Endothelial cell of umbilical vein (primary cell): Measurements from ENCODE around the gene MS4A7. TPM values are rescaled to one million over a fixed set of nuclear protein-coding genes. Genes with fewer than 3 reads are reported as not detected.

Source experiments
- BruUV-seq: library from RNA; stranded (reverse); fragments of 400-500 nt; replicated peaks from 2 replicates; lab custom pipeline; 2021; lab: Mats Ljungman, UMichigan
- CTCF ChIA-PET: fragments of 300-600, 350-600 bp; sonication (Branson Sonifier 250); formaldehyde crosslinking; loops from one replicate; lab custom pipeline; 2021; ENCODE audit warnings: antibody characterized with exemption, inconsistent platforms; lab: Charles Lee
- POLR2A ChIA-PET: fragments of 300-600, 350-600 bp; sonication (Branson Sonifier 250); formaldehyde crosslinking; loops from one replicate; lab custom pipeline; 2021; ENCODE audit warnings: antibody characterized with exemption, inconsistent platforms; lab: Charles Lee
- DNase-seq: peaks from one replicate; pipeline ENCODE4 v3.0.0-alpha.2; 2011; ENCODE audit warnings: low read depth, low spot score
- FAIRE-seq: peaks from 2 replicates; lab custom pipeline; 2011; peaks lifted over from hg19 to GRCh38; lab: Jason Lieb, UNC
- H2AFZ ChIP-seq: 2 replicates; pipeline ENCODE4 v1.6.0; 2012; ENCODE audit warnings: low read depth, low read length, control low read depth, inconsistent platforms
- H3K27ac ChIP-seq: 2 replicates; pipeline ENCODE4 v1.5.1; 2011; ENCODE audit warnings: low read depth, mild to moderate bottlenecking, control low read depth, low read length, moderate library complexity; ENCODE audit not compliant: insufficient read depth
- H3K27me3 ChIP-seq, 2 experiments: 2 replicates each; pipeline versions ENCODE4 v1.6.0 to v1.6.1; 2011; ENCODE audit warnings: low read length in 2 of 2, mixed read lengths in 1 of 2; ENCODE audit not compliant: control insufficient read depth in 2 of 2, insufficient read depth in 2 of 2
- H3K36me3 ChIP-seq, 2 experiments: 2 replicates in 1 of 2; 3 replicates in 1 of 2; pipeline ENCODE4 v1.5.1; 2011; ENCODE audit warnings: low read length in 2 of 2, mild to moderate bottlenecking in 1 of 2, moderate library complexity in 1 of 2; ENCODE audit not compliant: control insufficient read depth in 2 of 2, insufficient read depth in 2 of 2; ENCODE audit errors: extremely low read depth in 1 of 2
- H3K4me1 ChIP-seq: 3 replicates; pipeline ENCODE4 v1.5.1; 2011; ENCODE audit warnings: mild to moderate bottlenecking, low read length; ENCODE audit not compliant: control insufficient read depth, insufficient read depth; ENCODE audit errors: extremely low read depth
- H3K4me2 ChIP-seq: 2 replicates; pipeline ENCODE4 v1.6.1; 2011; ENCODE audit warnings: low read length, control low read depth, mixed read lengths; ENCODE audit not compliant: insufficient read depth
- H3K4me3 ChIP-seq, 3 experiments: fragments of 200-600 bp in 1 of 3; sonication (generic), shearing (Covaris generic) in 1 of 3; replicated peaks in 1 of 3; 2 replicates each; pipeline ENCODE4 v1.5.1; 2011 to 2016; ENCODE audit warnings: control low read depth in 3 of 3, low read length in 3 of 3, mild to moderate bottlenecking in 2 of 3, inconsistent platforms in 1 of 3, low read depth in 1 of 3, moderate library complexity in 1 of 3; ENCODE audit not compliant: insufficient read depth in 1 of 3
- H3K79me2 ChIP-seq: 2 replicates; pipeline ENCODE4 v1.6.0; 2012; ENCODE audit warnings: low read length, inconsistent platforms; ENCODE audit not compliant: control insufficient read depth, insufficient read depth
- H3K9ac ChIP-seq: replicated peaks from 2 replicates; pipeline ENCODE3; 2011; ENCODE audit warnings: low read length, control low read depth; ENCODE audit not compliant: insufficient read depth; ENCODE audit errors: extremely low read depth
- H3K9me1 ChIP-seq: replicated peaks from 3 replicates; pipeline ENCODE4 v1.6.0; 2011; ENCODE audit warnings: mild to moderate bottlenecking, low read length; ENCODE audit not compliant: control insufficient read depth, insufficient read depth; ENCODE audit errors: extremely low read depth
- H3K9me3 ChIP-seq: replicated peaks from 2 replicates; pipeline ENCODE4 v1.5.1; 2012; ENCODE audit warnings: low read length, inconsistent platforms; ENCODE audit not compliant: control insufficient read depth, insufficient read depth
- H4K20me1 ChIP-seq: replicated peaks from 2 replicates; pipeline ENCODE3; 2011; ENCODE audit warnings: mild to moderate bottlenecking, low read length; ENCODE audit not compliant: control insufficient read depth, insufficient read depth; ENCODE audit errors: extremely low read depth
- CTCF ChIP-seq, 2 donors: IDR thresholded peaks; 1 replicate in 1 of 2; 2 replicates in 1 of 2; pipeline ENCODE4 v1.5.1; 2011; ENCODE audit warnings: low read length in 2 of 2, mild to moderate bottlenecking in 2 of 2, moderate library complexity in 2 of 2, control low read depth in 1 of 2, inconsistent platforms in 1 of 2, low read depth in 1 of 2; ENCODE audit not compliant: insufficient read depth in 1 of 2; ENCODE audit errors: extremely low read depth in 1 of 2
- FOS ChIP-seq: IDR thresholded peaks from 2 replicates; pipeline ENCODE4 v1.6.1; 2011; ENCODE audit warnings: mild to moderate bottlenecking, low read length, moderate library complexity, borderline replicate concordance; ENCODE audit not compliant: insufficient read depth
- GATA2 ChIP-seq: IDR thresholded peaks from 2 replicates; pipeline ENCODE4 v1.7.0; 2011; ENCODE audit warnings: low read depth, mild to moderate bottlenecking, moderate library complexity, mixed read lengths, low read length; ENCODE audit not compliant: insufficient read length, insufficient read depth
- MAX ChIP-seq: IDR thresholded peaks from 2 replicates; pipeline ENCODE4 v1.6.1; 2011; ENCODE audit not compliant: insufficient read depth, insufficient read length
- POLR2A ChIP-seq: IDR thresholded peaks from 2 replicates; pipeline ENCODE4 v1.6.1; 2012; ENCODE audit warnings: low read depth, mild to moderate bottlenecking, control low read depth, low read length
- dilution Hi-C: fragments of 300-500 bp; cut with MboI; formaldehyde crosslinking; loops from one replicate; pipeline ENCODE4 v1.15.0; 2019; ENCODE audit warnings: low sequenced_read_pairs; ENCODE audit not compliant: extremely low pct_ligation_motif_present
- intact Hi-C: fragments of 100-400 bp; cut with micrococcal nuclease; formaldehyde crosslinking; loops from one replicate; pipeline ENCODE4 v1.10.0; 2022
- polyA plus RNA-seq, 4 experiments: library from polyadenylated mRNA; depleted of rRNA in 3 of 4; stranded (reverse) in 3 of 4; unstranded in 1 of 4; fragments of >200 nt; gene quantifications; 2 replicates each; pipeline versions ENCODE4 v1.2.1 to v1.2.3, GENCODE V29; 2011 to 2012; ENCODE audit warnings: missing spikeins in 1 of 4
- total RNA-seq: library from RNA; stranded (reverse); gene quantifications from 2 replicates; pipeline ENCODE4 v1.2.3, GENCODE V29; 2021

The MS4A7 gene
- total and polyA plus RNA-seq, 2 donors (not counting 3 experiments of a cell fraction or from before 2014, with no cell fraction given) = 0.04 TPM; not detected in 1

DNA sequence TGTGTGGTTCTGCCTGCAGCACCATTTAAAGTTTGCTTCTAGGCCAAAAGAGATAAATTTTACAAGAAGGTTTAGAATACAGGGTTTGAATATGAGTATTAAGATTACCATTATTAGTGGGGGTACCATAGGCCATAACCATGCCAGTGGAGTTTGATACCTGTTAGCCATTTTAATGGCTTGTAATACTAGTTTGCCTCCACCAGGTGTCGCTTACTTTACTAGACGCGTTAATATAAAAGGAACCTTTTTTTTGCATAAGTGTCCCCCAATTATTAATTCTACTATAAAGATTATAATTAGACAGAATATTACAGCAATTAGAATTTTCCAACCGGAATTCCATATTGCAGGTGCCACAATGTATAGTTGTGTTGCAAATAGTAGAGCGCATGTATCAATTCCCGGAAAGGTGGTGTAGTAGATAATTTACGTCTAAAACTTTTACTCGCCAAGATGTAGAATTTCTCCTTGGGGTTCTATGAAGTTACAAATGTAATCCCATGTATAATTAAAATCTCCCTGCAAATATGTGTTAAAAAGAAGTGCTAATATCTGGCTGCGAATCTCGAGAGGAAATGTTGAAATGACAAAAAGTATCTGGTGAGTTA is 35.1 kb upstream of the MS4A7 start:
- no peaks in the 10 kb centered on the region for H3K79me2 ChIP-seq
- H3K4me2 ChIP-seq = no peak overlapping the region
- intact Hi-C loops = loop anchor here (1.0 kb wide), 1 partner anchor 275 kb away; no protein-coding TSS in a partner anchor
- H3K9me1 ChIP-seq = no peaks in the 10 kb centered on the region
- peaks cover 14 to 18% of the 10 kb centered on the region in 2 experiments for H3K27me3 ChIP-seq
- no TSS peak for BruUV-seq
- no peaks in the 10 kb centered on the region for H3K4me1 ChIP-seq
- DNase-seq (peak; percentile 14), FAIRE-seq (no peak)
- TF ChIP-seq POLR2A (no peak), MAX (no peak), CTCF (IDR thresholded peaks at IDR 0.05; ENCODE audit: extremely low read depth in 1 of 2, insufficient read depth in 1 of 2, low read depth in 1 of 2, low read length in 2 of 2) (peak; percentile 41 to 49), FOS (no peak)
- H3K36me3 ChIP-seq = no peaks in the 10 kb centered on the region
- H4K20me1 ChIP-seq = no peaks in the 10 kb centered on the region
- H3K9ac ChIP-seq = no peak overlapping the region
- dilution Hi-C loops = no loop called here
- H3K4me3 ChIP-seq = no peak overlapping the region
- CTCF ChIA-PET = interaction anchor here (0.6 to 8.5 kb wide), 10 partner anchors 9 to 275 kb away, joined by 3 to 85 read pairs (median 15); no protein-coding TSS in a partner anchor
- no peak overlapping the region for H3K27ac ChIP-seq
- POLR2A ChIA-PET = no interaction called here
- no peak overlapping the region for H2AFZ ChIP-seq
- H3K9me3 ChIP-seq = no peaks in the 10 kb centered on the region

DNA sequence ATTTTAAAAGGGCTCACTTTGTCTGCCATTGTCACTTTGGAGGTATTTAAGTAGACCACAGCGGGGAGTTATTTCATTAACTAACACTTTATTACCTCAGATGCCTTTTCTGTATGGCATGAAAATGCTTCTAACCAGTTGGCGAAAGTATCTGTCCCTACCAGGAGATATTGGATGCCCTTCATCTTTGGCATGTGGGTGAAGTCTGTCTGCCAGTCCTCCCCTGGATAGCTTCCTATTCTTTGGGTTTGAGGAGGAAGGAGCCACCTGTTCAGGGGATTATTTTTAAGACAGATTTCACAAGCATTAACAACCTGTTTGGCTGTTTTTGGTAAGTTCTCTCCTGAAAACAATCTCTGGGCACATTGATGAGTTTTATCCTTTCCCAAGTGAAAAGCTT is 34.2 kb upstream of the MS4A7 start:
- Histone ChIP-seq H2AFZ (no peak overlapping the region), H3K9ac (no peak overlapping the region), H3K9me1 (no peaks in the 10 kb centered on the region), H3K4me1 (no peaks in the 10 kb centered on the region), H3K27me3 (peaks cover 19 to 21% of the 10 kb centered on the region in 2 experiments), H3K4me2 (no peak overlapping the region), H3K27ac (no peak overlapping the region), H3K36me3 (no peaks in the 10 kb centered on the region), H3K79me2 (no peaks in the 10 kb centered on the region), H3K4me3 (no peak overlapping the region), H3K9me3 (no peaks in the 10 kb centered on the region), H4K20me1 (no peaks in the 10 kb centered on the region)
- DNase-seq (no peak), FAIRE-seq (no peak)
- ChIA-PET CTCF (interaction anchor here (0.8 to 8.5 kb wide), 9 partner anchors 10 to 275 kb away, joined by 3 to 85 read pairs (median 16); no protein-coding TSS in a partner anchor), POLR2A (no interaction called here)
- BruUV-seq = no TSS peak
- no peak for TF ChIP-seq POLR2A
- TF ChIP-seq GATA2 = no peak
- dilution Hi-C loops (no loop called here), intact Hi-C loops (loop anchor here (2.0 kb wide), 1 partner anchor 175 kb away; no protein-coding TSS in a partner anchor)
